HL-60/S4 treated with phorbol 12-myristate 13-acetate at 8.2 ng/mL for 4 days and 3 days (cell line): Measurements from ENCODE around the gene NAT8L.

Source experiments
- in situ Hi-C: fragments of 300-500 bp; cut with MboI; formaldehyde crosslinking; loops from 2 replicates; pipeline ENCODE4 v1.15.0; 2022; ENCODE audit warnings: low sequenced_read_pairs

NAT8L gene

DNA sequence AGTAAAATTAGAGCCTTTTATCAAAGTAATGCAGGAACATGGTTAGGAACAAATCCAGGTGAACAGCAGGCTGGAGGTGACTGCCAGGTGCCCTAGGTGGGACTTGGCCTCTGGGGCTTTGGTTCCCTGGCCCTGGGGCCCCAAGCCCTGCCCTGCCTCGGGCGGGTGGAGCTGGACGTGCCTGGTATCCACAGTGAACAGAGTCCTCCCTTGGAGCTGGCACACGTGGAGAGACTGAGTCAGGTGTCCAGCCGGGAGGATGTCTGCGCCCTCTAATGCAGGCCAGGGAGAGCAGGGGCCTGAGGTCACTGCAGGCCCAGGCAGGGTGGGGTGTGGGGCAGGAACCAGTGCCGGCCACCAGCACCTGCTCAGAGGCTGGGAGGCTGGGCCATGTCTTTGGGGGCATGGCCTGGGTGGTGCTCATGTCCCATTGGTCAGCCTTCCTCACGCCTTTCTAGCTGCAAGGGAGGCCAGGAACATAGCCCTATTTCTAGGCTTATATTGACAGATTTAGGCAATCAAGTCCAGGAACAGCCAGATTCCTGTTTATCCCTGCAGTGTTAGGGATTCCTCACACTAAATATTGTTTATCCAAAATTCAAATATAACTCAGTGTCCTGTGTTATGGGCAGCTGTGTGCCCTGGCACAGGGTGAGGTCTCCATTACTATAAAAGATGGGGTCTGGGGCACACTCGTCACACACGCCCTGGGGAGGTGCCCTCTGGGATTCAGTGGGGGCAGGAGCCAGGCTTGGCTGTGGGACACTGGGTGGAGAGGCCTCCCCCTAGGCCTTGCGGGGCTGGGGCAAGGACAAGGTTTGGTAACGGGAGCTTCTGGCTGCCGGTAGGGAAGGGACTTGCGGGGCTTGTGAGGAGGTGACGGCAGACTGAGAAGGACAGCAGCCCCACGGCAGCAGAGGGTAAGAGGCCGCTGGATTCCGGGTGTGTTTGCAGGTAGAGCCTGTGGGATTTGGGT, 14.3 kb upstream of the NAT8L start:
- in situ Hi-C loops, result no loop called here

- in situ Hi-C loops, result no loop called here
These were observed 13.6 kb upstream of the NAT8L start for GRCh38 chr4:2045518-2045951.

GRCh38 chr4:2046031-2046961, 12.8 kb upstream of the NAT8L start:
- in situ Hi-C loops, result no loop called here

DNA sequence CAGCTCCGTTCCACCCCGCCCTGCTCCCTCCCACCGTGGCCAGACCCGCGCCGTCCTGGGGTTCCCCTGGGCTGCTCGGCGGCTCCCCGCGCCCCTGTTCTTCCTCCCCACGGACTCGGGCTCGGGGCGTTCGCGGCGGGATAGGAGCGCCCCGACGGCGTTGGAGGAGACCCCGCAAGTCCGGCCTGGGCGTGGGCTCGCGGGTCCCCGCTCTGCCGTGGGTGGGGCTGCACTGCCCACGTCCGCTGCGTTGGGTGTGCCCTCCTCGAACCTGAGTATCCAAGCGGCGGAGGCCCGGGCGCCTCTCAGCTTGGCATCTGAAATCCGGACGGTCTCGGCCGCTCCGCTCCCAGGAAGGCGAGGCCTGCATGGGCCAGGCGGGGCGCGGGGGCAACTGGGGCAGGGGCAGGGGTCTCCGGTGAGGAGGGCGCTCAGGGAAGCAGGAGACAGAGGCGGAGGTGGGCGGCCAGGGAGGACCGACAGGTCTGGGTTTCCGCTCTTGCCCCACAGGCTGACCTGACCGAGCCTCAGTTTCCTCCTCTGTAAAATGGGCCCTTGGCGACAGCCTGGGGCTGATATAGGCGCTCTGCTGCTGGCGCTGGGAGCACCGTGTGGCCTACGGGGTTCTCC, 12.0 kb upstream of the NAT8L start:
- in situ Hi-C loops, result no loop called here

DNA sequence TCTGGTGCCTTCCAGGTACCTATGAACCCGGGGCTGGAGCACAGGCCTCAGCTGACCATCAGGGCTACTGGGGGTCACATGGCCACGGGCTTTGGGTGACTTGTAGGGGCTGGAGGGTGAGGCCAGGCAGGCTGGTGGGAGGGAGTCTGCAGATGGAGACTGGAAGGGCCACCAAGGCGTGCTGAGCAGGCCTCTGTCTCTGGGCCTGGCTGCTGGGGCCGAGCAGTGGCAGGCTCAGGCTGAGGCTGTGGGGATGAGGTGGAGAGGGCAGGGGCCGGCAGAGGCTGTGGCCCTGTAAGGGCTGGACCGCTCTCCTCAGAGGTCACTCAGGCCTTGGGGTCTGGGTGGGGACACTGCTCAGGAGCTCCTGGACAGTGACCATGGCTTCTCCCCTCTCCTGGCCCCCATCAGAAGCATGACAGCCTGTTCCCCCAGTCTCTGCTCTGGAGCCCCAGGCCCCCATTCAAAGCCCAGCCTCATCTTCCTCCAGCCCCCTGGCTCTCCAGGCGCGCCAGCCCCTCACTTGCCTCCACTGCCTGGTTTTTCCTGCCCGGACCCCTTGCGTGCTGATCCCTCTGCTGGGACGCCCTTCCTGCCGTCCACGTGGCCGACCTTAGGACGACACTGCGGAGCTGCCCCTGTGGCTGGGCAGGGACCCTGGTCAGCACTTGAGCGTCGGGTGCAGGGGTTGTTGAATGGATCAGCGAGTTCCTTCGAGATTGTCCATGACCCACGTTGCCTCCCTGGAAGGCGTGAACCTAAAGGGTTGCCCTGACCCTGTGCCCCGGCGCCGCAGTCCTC, 11.1 kb upstream of the NAT8L start:
- in situ Hi-C loops, result no loop called here

- in situ Hi-C loops, result no loop called here
These were observed 10.3 kb upstream of the NAT8L start for GRCh38 chr4:2048831-2049230.

DNA sequence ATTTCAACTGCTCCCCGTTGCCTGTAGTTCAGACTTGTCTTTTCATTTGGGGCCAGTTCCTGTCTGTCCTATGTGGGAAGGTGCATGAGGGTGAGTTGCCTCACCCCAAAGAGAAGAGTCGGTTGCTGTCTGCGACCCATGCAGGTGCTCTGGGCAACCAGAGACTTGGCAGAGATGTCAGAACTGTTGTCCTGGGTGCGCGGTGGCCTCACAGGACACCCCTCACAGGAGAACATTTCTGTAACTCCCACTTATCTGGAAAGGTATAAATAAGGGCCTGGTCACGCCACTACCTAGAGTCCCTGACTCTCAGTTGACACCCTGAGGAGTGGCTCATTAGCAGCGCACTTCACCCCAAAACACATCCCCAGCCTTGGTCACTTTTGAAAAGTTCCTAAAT, 9.7 kb upstream of the NAT8L start:
- in situ Hi-C loops, result no loop called here

GRCh38 chr4:2049811-2050210, 9.3 kb upstream of the NAT8L start:
- in situ Hi-C loops, result no loop called here

GRCh38 chr4:2051086-2051485, 8.0 kb upstream of the NAT8L start:
- in situ Hi-C loops, result no loop called here

GRCh38 chr4:2054217-2054616, 4.9 kb upstream of the NAT8L start:
- in situ Hi-C loops, result no loop called here

DNA sequence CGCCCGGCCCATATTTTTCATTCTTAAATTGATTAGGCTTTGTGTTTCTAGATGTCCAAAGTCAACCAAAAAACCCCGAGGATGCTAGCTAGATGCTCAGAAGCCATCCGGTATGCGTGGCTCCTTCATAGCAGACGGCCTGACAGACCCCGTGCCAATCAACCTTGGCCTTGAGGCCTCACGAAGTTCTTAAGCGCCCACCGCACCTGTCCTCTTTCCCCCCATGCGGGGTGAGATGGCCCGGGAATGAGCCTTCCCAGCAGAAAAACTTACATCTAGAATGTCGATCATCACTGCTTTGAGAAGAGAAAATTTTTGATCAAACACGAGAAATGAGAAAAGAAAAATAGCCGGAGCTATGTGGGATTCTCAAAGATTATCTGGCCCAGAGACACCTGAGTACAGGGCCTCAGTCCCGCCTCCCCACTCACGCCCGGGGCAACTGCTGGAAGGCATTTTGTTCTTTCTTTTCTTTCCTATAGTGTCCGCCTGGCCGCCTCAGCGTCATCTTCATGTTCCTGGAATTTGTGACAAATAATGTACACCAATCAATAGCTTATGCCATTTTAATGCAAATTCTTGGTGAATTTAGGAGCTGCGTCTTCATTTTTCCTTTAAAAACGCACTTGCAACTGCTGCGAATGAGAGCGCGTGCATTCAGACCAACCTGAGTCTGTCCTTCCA, 1.6 kb upstream of the NAT8L start:
- in situ Hi-C loops, result no loop called here

DNA sequence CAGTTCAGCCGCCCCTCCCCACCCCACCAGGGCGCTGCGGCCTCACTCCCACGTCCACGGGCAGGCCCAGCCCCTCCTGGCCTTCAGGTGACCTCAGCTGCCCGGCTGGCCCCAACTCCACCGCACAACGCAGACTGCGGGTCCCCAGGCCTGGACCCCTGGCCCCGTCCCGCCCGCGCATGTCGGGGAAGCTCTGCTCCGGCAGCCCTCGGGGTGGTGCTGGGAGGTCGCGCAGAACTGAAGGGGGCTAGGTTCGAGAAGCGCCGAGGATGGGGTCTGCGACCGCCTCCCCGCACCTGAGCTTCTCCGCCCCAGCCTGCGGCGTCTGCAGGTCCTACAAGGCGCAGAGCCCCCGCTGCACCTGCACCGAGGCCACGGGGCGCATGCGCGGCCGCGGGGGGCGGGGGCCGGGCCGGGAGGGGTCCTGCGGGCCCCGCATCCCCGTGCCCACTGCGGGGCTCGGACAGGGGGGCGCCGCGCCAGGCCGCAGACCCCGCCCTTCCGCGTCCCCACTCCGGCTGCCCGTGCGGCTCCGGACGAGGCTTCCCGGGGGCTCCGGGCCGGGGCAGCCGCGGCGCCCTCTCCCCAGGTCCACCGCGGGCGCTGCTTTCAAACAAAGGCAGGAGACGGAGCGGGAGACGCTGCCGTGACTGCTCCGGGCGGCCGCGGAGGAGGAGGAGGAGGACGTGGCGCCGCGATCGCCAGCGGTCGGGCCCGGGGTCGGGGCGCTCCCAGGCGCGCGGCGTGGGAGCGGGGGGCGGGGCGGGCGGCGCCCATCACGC, 672 bp upstream of the NAT8L start:
- in situ Hi-C loops, result no loop called here

DNA sequence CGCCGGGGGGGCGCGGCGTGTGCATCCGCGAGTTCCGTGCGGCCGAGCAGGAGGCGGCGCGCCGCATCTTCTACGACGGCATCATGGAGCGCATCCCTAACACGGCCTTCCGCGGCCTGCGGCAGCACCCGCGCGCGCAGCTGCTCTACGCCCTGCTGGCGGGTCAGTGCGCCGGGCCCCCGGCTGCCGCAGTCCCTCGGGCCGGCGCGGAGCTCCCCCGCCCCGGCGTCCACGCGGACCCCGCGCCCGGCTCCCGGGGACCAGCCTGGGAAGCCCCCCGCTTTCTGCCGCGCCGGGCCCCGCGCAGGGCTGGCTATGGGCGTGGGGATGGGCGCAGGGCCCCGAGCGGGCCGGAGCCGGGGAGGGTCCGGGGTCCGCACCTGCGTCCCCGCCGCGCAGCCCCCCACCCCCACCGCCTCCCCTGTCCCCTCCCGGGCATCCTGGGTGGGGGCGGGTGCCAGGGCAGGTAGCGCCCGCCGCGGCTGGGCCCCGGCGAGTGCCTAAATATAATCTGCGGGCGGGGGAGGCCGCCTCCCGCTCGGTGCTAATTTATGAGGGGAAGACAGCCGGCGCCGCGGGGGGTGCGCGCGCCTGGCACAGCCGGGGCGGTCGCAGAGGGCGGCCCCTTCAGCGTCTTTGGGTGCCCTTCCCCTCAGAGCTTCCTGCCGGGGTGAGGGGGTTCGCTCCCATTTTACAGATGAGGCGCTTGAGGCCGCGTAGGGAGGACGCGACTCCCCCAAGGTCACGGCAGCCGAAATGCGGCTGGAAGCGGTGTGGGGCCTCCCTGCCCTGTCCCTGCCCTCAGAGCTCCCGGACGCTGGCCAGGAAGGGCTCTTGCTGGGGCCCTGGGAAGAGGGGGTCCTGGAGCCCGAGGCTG, 837 bp downstream of the NAT8L start:
- in situ Hi-C loops, result no loop called here

GRCh38 chr4:2060611-2061185, 1.6 kb downstream of the NAT8L start:
- in situ Hi-C loops, result no loop called here

GRCh38 chr4:2061186-2062131, 2.3 kb downstream of the NAT8L start:
- in situ Hi-C loops, result no loop called here

- in situ Hi-C loops, result no loop called here
These were observed 3.2 kb downstream of the NAT8L start for GRCh38 chr4:2062168-2062807.
